ENCODE results near the gene ALDOA. TPM values are rescaled to one million over a fixed set of nuclear protein-coding genes. Genes with fewer than 3 reads are reported as not detected.

ALDOA gene
- total RNA-seq, 4 donors from 2014 or later: 794 to 967 (median 870) TPM

- H3K36me3 ChIP-seq: peaks cover 35% of the 10 kb centered on the region
- H3K27ac ChIP-seq: no peak overlapping the region
- no peak for DNase-seq (ENCODE audit: low spot score in 2 of 2)
- 73% methylated on average over 4 of the region's 4 CpGs for WGBS
- H3K9me3 ChIP-seq: no peaks in the 10 kb centered on the region
- H3K27me3 ChIP-seq: no peaks in the 10 kb centered on the region
- TF ChIP-seq POLR2A (IDR thresholded peaks at IDR 0.05) (no peak), EP300 (IDR thresholded peaks at IDR 0.05) (no peak), POLR2AphosphoS5 (IDR thresholded peaks at IDR 0.05) (no peak), CTCF (IDR thresholded peaks at IDR 0.05) (no peak)
- no peaks in the 10 kb centered on the region for H3K4me1 ChIP-seq
- no peak overlapping the region for H3K4me3 ChIP-seq
Measured at GRCh38 chr16:30104090-30104489, 38.5 kb downstream of the ALDOA start.

DNA sequence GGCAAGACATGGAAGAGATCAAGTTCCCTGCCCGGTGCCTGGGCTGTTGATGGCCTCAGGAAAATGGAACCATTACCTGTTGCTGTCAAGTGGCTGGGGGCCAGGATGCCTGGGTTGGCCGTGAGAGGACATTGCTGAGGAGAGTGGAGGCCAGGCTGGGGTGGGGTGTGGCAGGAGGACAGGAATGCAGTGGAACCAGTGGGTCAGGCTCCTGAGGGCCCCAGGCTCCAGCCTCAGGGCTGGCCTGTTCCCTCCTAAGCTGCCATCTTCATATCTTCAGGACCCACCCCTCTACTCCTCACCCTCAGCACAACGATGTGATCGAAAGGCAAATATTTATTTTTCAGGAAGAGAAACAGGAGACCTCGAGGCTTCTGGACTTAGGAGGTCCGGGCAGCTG is 38.9 kb downstream of the ALDOA start:
- Histone ChIP-seq H3K27ac (no peak overlapping the region), H3K4me1 (no peaks in the 10 kb centered on the region), H3K4me3 (no peak overlapping the region), H3K36me3 (peaks cover 39% of the 10 kb centered on the region), H3K27me3 (no peaks in the 10 kb centered on the region), H3K9me3 (no peaks in the 10 kb centered on the region)
- DNase-seq (ENCODE audit: low spot score in 2 of 2): no peak
- TF ChIP-seq POLR2AphosphoS5 (IDR thresholded peaks at IDR 0.05): no peak
- 76% methylated on average over 6 of the region's 6 CpGs for WGBS

DNA sequence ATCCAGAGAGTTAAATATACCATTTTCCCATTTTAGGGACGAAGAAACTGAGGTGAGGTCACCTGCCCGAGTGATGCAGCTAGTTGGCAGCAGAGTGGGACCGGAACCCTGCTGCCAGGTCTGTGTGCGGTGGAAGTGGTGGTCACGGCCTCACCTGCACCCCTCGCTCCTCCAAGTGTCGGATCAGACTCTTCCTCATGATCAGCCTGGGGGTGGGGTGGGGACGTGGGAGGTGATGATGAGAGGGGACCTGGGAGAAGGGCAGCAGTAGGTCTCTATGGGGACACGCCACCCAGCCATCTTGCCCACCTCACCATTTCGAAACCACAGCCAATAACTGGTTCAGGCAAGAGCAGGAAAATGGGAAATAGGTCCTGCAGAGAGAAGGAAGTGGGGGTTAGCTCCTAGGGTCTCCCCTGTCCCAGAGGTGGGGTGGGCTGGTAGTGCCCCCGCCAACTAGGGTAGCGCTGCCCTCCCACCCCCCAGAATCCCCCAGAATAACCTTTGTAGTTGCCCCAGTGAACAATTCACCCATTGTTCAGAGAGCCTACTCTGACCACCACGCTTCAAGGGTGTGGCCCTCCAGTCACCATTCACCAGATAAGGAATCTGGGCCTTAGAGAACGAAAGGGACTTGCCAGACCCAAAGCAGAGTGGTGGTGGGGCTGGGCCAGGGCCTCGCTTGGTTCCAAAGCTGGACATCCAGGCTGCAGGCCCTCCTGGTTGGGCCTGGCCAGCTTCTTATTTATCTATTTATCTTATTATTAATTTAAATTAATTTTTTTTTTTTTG is 42.7 kb downstream of the ALDOA start:
- no peaks in the 10 kb centered on the region for H3K9me3 ChIP-seq
- DNase-seq (ENCODE audit: low spot score in 2 of 2): no peak
- H3K27ac ChIP-seq: no peak overlapping the region
- H3K27me3 ChIP-seq: no peaks in the 10 kb centered on the region
- peaks cover 71% of the 10 kb centered on the region for H3K36me3 ChIP-seq
- peaks cover 1% of the 10 kb centered on the region for H3K4me1 ChIP-seq
- no peak for TF ChIP-seq EP300 (IDR thresholded peaks at IDR 0.05)
- no peak for TF ChIP-seq POLR2AphosphoS5 (IDR thresholded peaks at IDR 0.05)
- TF ChIP-seq CTCF (IDR thresholded peaks at IDR 0.05): no peak
- no peak for TF ChIP-seq POLR2A (IDR thresholded peaks at IDR 0.05)
- 94% methylated on average over 14 of the region's 15 CpGs for WGBS
- no peak overlapping the region for H3K4me3 ChIP-seq

DNA sequence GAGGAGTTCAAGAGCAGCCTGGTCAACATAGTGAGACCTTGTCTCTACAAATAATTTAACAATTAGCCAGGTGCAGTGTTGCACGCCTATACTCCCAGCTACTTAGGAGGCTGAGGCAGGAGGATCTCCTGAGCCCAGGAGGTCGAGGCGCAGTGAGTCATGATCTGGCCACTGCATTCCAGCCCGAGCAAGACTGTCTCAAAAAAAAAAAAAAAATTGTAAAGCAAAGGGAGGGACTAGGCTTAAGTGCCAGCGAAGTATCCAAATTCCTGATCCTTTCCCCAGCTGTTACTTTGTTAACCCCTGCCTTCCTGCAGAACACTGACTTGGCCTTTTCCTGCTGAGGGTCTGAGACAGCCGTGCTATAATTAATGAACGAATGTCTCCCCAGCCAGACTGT is 45.1 kb downstream of the ALDOA start:
- TF ChIP-seq EP300 (IDR thresholded peaks at IDR 0.05): no peak
- TF ChIP-seq CTCF (IDR thresholded peaks at IDR 0.05): no peak
- TF ChIP-seq POLR2AphosphoS5 (IDR thresholded peaks at IDR 0.05): no peak
- no peak for TF ChIP-seq POLR2A (IDR thresholded peaks at IDR 0.05)
- WGBS: 61% methylated on average over 7 of the region's 7 CpGs
- H3K4me3 ChIP-seq: no peak overlapping the region
- peaks cover 19% of the 10 kb centered on the region for H3K4me1 ChIP-seq
- peaks cover 80% of the 10 kb centered on the region for H3K36me3 ChIP-seq
- no peak overlapping the region for H3K27ac ChIP-seq
- H3K9me3 ChIP-seq: no peaks in the 10 kb centered on the region
- H3K27me3 ChIP-seq: no peaks in the 10 kb centered on the region
- no peak for DNase-seq (ENCODE audit: low spot score in 2 of 2)

DNA sequence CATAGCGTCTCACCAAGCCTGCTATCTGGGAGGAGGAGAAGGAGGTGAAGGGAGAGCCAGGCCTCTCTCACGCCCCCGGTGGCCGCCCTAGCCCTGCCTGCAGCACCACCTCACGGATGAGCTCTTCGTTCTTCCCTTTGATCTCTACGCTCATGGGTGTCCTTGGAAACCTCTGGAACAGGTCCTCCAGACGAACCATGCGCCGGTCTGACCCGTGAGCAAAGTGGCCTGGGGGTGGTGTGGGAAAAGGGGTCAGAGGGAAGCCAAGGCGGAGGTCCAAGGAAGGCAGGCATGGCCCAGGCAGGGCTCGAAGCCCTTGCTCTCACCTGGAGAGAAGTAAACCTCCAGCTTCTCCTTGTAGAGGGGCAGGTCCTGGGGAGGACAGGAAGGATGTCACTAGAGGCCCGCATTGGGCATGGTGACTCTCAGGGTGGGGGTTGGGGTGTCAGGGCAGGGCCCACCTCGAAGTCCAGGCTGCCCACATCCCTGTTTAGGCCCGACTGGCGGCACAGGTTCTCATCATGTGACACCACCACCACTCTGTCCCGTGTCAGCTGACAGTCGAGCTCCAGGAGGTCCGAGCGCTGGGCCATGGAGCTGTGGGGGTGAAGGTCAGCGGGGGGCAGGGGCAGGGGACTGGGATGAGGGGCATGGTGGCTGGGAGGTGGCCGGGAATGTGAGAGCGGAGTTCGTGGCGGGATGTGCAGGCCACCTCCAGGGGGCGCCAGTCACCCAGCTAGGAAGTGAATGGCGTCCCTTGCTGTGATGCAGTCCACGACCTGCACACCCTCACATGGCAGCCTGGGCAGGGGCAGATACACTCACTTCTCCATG is 46.9 kb downstream of the ALDOA start:
- 92% methylated on average over 25 of the region's 29 CpGs for WGBS
- TF ChIP-seq POLR2A (IDR thresholded peaks at IDR 0.05) (no peak), POLR2AphosphoS5 (IDR thresholded peaks at IDR 0.05) (no peak), CTCF (IDR thresholded peaks at IDR 0.05) (peak; percentile 13 to 45), EP300 (IDR thresholded peaks at IDR 0.05) (no peak)
- H3K4me1 ChIP-seq: peaks cover 19% of the 10 kb centered on the region
- peaks cover 85% of the 10 kb centered on the region for H3K36me3 ChIP-seq
- H3K27me3 ChIP-seq: no peaks in the 10 kb centered on the region
- no peak overlapping the region for H3K27ac ChIP-seq
- H3K9me3 ChIP-seq: no peaks in the 10 kb centered on the region
- H3K4me3 ChIP-seq: no peak overlapping the region
- peak in 1 of 2 donors; percentile 73 for DNase-seq (ENCODE audit: low spot score in 2 of 2)
